GM18868 (cell line): ENCODE results near the gene UBASH3A.
A peak's percentile ranks its signal among the peaks of the same experiment; 100 is the strongest.

ENCODE experiments used
- ATAC-seq: cut with Tn5 transposase; IDR thresholded peaks from one replicate; pipeline ENCODE4 v1.9.1; 2021; ENCODE audit warnings: mild to moderate bottlenecking, moderate library complexity; ENCODE audit not compliant: unreplicated experiment

The UBASH3A gene

GRCh38 chr21:42409366-42409765 is 5.7 kb downstream of the UBASH3A start:
- ATAC-seq: no peak

GRCh38 chr21:42411197-42411869 is 7.6 kb downstream of the UBASH3A start:
- no peak for ATAC-seq

- ATAC-seq: no peak
Observed at GRCh38 chr21:42411891-42412635, 8.4 kb downstream of the UBASH3A start.

- no peak for ATAC-seq
Observed at GRCh38 chr21:42412636-42412933, 8.9 kb downstream of the UBASH3A start.

- ATAC-seq: no peak
Observed at GRCh38 chr21:42413093-42413492, 9.4 kb downstream of the UBASH3A start.

GRCh38 chr21:42413500-42413899 is 9.8 kb downstream of the UBASH3A start:
- ATAC-seq: no peak

- no peak for ATAC-seq
Observed at GRCh38 chr21:42414066-42414465, 10.4 kb downstream of the UBASH3A start.

GRCh38 chr21:42414553-42414927 is 10.8 kb downstream of the UBASH3A start:
- no peak for ATAC-seq

GRCh38 chr21:42414928-42415769 is 11.4 kb downstream of the UBASH3A start:
- peak; percentile 86 for ATAC-seq

GRCh38 chr21:42417533-42417932 is 13.8 kb downstream of the UBASH3A start:
- no peak for ATAC-seq

GRCh38 chr21:42418886-42419285 is 15.2 kb downstream of the UBASH3A start:
- ATAC-seq: no peak

- no peak for ATAC-seq
Observed at GRCh38 chr21:42419845-42420244, 16.1 kb downstream of the UBASH3A start.

- no peak for ATAC-seq
Observed at GRCh38 chr21:42421018-42421793, 17.5 kb downstream of the UBASH3A start.

- peak; percentile 63 for ATAC-seq
Observed at GRCh38 chr21:42423197-42423675, 19.5 kb downstream of the UBASH3A start.

GRCh38 chr21:42423685-42424084 is 20.0 kb downstream of the UBASH3A start:
- peak; percentile 5 for ATAC-seq

- peak; percentile 53 for ATAC-seq
Observed at GRCh38 chr21:42424914-42425541, 21.3 kb downstream of the UBASH3A start.

- ATAC-seq: peak; percentile 39
Observed at GRCh38 chr21:42425591-42425990, 21.9 kb downstream of the UBASH3A start.

GRCh38 chr21:42426424-42426823 is 22.7 kb downstream of the UBASH3A start:
- no peak for ATAC-seq

GRCh38 chr21:42426876-42427480 is 23.3 kb downstream of the UBASH3A start:
- ATAC-seq: no peak

GRCh38 chr21:42427809-42428419 is 24.2 kb downstream of the UBASH3A start:
- ATAC-seq: no peak
